Endodermal cell (in vitro differentiated cells): Measurements from ENCODE around the gene NCS1. TPM values are rescaled to one million over a fixed set of nuclear protein-coding genes. Genes with fewer than 3 reads are reported as not detected.
A peak's percentile ranks its signal among the peaks of the same experiment; 100 is the strongest.

ENCODE experiments used
- DNase-seq: peaks from one replicate; pipeline ENCODE4 v3.0.0-alpha.2; 2017
- H3K27ac ChIP-seq: 2 replicates; pipeline ENCODE4 v1.5.1; 2013; ENCODE audit warnings: mild to moderate bottlenecking, low read depth, low read length, moderate library complexity
- H3K27me3 ChIP-seq: 2 replicates; pipeline ENCODE4 v1.6.1; 2013; ENCODE audit warnings: mild to moderate bottlenecking, low read length, moderate library complexity; ENCODE audit not compliant: insufficient read depth, control insufficient read depth, poor library complexity, severe bottlenecking
- H3K36me3 ChIP-seq: 2 replicates; pipeline ENCODE4 v1.7.0; 2013; ENCODE audit warnings: mild to moderate bottlenecking, low read length, moderate library complexity; ENCODE audit not compliant: control insufficient read depth, insufficient read depth
- H3K4me1 ChIP-seq: one replicate; pipeline ENCODE4 v1.7.0; 2013; ENCODE audit warnings: low read length; ENCODE audit not compliant: control insufficient read depth, insufficient read depth
- H3K4me3 ChIP-seq: 2 replicates; pipeline ENCODE4 v1.5.1; 2013; ENCODE audit warnings: mild to moderate bottlenecking, low read length, moderate library complexity
- H3K9ac ChIP-seq: 2 replicates; pipeline ENCODE4 v1.6.1; 2013; ENCODE audit warnings: mild to moderate bottlenecking, low read length, moderate library complexity; ENCODE audit not compliant: poor library complexity, severe bottlenecking; ENCODE audit errors: extremely low read depth
- H3K9me3 ChIP-seq: 2 replicates; pipeline ENCODE4 v1.6.1; 2013; ENCODE audit warnings: mild to moderate bottlenecking, low read length, moderate library complexity; ENCODE audit not compliant: control insufficient read depth
- H3K27ac Mint-ChIP-seq: 2 replicates; pipeline ENCODE4 v1.8.0; 2020; ENCODE audit warnings: mixed read lengths
- H3K27me3 Mint-ChIP-seq: 2 replicates; pipeline ENCODE4 v1.8.0; 2021; ENCODE audit warnings: mild to moderate bottlenecking, mixed read lengths; ENCODE audit not compliant: insufficient read depth
- H3K36me3 Mint-ChIP-seq: 2 replicates; pipeline ENCODE4 v1.8.0; 2020; ENCODE audit warnings: low read depth, mixed read lengths
- H3K4me1 Mint-ChIP-seq: 2 replicates; pipeline ENCODE4 v1.8.0; 2020; ENCODE audit warnings: mixed read lengths
- H3K4me3 Mint-ChIP-seq: 2 replicates; pipeline ENCODE4 v1.8.0; 2020; ENCODE audit warnings: mild to moderate bottlenecking, moderate library complexity, mixed read lengths
- H3K9me3 Mint-ChIP-seq: 2 replicates; pipeline ENCODE4 v1.8.0; 2020; ENCODE audit warnings: mild to moderate bottlenecking, mixed read lengths
- CTCF ChIP-seq: fragments of 200-600 bp; sonication (generic); conservative IDR thresholded peaks from 2 replicates; pipeline ENCODE4 v1.5.0; 2021; ENCODE audit warnings: antibody characterized with exemption, mild to moderate bottlenecking
- WGBS, 2 experiments: methylation state at CpG; one replicate each; pipeline versions ENCODE4 v1.1.5 to v1.1.7; 2013; ENCODE audit warnings: missing lambda C conversion rate in 2 of 2, mixed read lengths in 1 of 2; ENCODE audit not compliant: insufficient coverage in 1 of 2, insufficient read length in 1 of 2; 5-methylcytosine and 5-hydroxymethylcytosine counted together
- total RNA-seq, 2 donors: library from RNA; stranded (reverse); fragmentation: NEBNext Ultra II Directional in 1 of 2; extraction: Animal tissue kit (Norgen Biotek cat#: 25700) in 1 of 2; gene quantifications; 2 replicates in 1 of 2; 3 replicates in 1 of 2; pipeline ENCODE4 v1.2.1, GENCODE V29; 2021

NCS1 gene
- total RNA-seq, 2 donors from 2014 or later = 40.6 to 47.7 TPM

GRCh38 chr9:130260816-130261765, 88.9 kb downstream of the NCS1 start:
- Histone ChIP-seq H3K36me3 (no peaks in the 10 kb centered on the region), H3K27ac (no peak overlapping the region), H3K9ac (no peak overlapping the region), H3K4me1 (no peaks in the 10 kb centered on the region), H3K27me3 (peaks cover 16% of the 10 kb centered on the region), H3K4me3 (no peak overlapping the region), H3K9me3 (no peaks in the 10 kb centered on the region)
- TF ChIP-seq CTCF = no peak
- H3K27ac Mint-ChIP-seq = no peak overlapping the region
- H3K4me1 Mint-ChIP-seq = peaks cover 3% of the 10 kb centered on the region
- WGBS, 2 experiments = 88 to 91% methylated on average over 12 to 16 of the region's 16 CpGs
- peaks cover 24% of the 10 kb centered on the region for H3K27me3 Mint-ChIP-seq
- no peak overlapping the region for H3K4me3 Mint-ChIP-seq
- peaks cover 13% of the 10 kb centered on the region for H3K9me3 Mint-ChIP-seq
- DNase-seq = peak; percentile 40
- H3K36me3 Mint-ChIP-seq = no peaks in the 10 kb centered on the region

- peaks cover 13% of the 10 kb centered on the region for H3K9me3 Mint-ChIP-seq
- no peak for TF ChIP-seq CTCF
- H3K27ac ChIP-seq = no peak overlapping the region
- H3K4me1 ChIP-seq = no peaks in the 10 kb centered on the region
- DNase-seq = peak; percentile 39
- no peaks in the 10 kb centered on the region for H3K9me3 ChIP-seq
- no peak overlapping the region for H3K27ac Mint-ChIP-seq
- H3K27me3 ChIP-seq = peaks cover 27% of the 10 kb centered on the region
- H3K4me1 Mint-ChIP-seq = peaks cover 3% of the 10 kb centered on the region
- H3K36me3 ChIP-seq = no peaks in the 10 kb centered on the region
- no peak overlapping the region for H3K9ac ChIP-seq
- WGBS, 2 experiments = 90 to 92% methylated on average over 16 to 17 of the region's 17 CpGs
- H3K4me3 Mint-ChIP-seq = no peak overlapping the region
- H3K4me3 ChIP-seq = no peak overlapping the region
- H3K36me3 Mint-ChIP-seq = no peaks in the 10 kb centered on the region
- H3K27me3 Mint-ChIP-seq = peaks cover 35% of the 10 kb centered on the region
Observed at GRCh38 chr9:130262061-130262745, 90.0 kb downstream of the NCS1 start.

GRCh38 chr9:130262771-130263170, 90.6 kb downstream of the NCS1 start:
- Mint-ChIP-seq H3K27me3 (peaks cover 41% of the 10 kb centered on the region), H3K27ac (no peak overlapping the region), H3K4me3 (no peak overlapping the region), H3K9me3 (peaks cover 13% of the 10 kb centered on the region), H3K4me1 (peaks cover 3% of the 10 kb centered on the region), H3K36me3 (no peaks in the 10 kb centered on the region)
- Histone ChIP-seq H3K4me3 (no peak overlapping the region), H3K9ac (no peak overlapping the region), H3K27ac (no peak overlapping the region), H3K9me3 (no peaks in the 10 kb centered on the region), H3K36me3 (no peaks in the 10 kb centered on the region), H3K27me3 (peaks cover 33% of the 10 kb centered on the region), H3K4me1 (no peaks in the 10 kb centered on the region)
- TF ChIP-seq CTCF = no peak
- peak; percentile 40 for DNase-seq
- 89 to 100% methylated on average over 6 to 7 of the region's 7 CpGs for WGBS, 2 experiments
